Stimulated activated CD8-positive, alpha-beta memory T cell treated with anti-CD3 and anti-CD28 coated beads, Interleukin-12 subunit alpha, Interleukin-12 subunit beta, amount 100 ng/mL, for 1 hour (primary cell): ENCODE measurements around the gene CTR9.

ENCODE experiments used
- DNase-seq: peaks from one replicate; pipeline ENCODE4 v3.0.0-alpha.2; 2020; ENCODE audit warnings: low read depth

CTR9 gene

DNA sequence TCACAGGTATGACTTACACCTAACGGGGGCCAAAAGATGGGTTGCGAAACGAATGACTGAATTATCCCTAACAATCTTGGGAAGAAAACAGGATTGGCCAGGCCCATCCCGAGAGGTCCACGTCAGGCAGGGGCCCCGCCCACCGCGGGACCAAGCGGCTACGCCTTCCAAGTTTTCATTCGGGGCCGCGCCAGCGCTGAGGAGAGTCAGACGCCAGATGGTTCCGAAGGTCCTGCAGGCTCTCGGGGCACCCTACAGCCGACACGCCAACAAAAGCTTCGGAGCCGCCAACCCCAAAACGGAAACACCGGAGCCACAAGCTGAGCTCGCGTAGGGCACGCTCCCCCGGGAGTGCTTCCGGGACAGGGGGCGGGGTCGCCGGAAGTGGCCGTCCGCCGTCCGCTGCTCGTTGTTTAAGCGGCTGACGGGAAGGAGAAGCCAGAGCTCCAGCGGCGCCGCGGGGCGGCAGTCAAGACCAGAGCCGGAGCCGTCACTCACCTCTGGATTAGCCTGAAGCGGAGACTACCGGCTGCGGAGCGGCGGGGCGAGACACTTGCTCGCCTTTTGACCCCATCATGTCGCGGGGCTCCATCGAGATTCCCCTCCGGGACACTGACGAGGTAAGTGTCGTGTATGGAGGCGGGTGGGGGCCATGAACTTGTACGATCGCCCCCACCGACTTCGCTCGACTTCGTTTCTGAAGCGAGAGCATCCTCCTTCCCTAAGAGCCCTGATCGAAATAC, at the start of gene CTR9:
Gene CTR9 (plus strand): TSS at position 409 of the 743 bp plus-strand sequence. CDS start 167 bp downstream, at position 576.
- DNase-seq, result peak; percentile 83

DNA sequence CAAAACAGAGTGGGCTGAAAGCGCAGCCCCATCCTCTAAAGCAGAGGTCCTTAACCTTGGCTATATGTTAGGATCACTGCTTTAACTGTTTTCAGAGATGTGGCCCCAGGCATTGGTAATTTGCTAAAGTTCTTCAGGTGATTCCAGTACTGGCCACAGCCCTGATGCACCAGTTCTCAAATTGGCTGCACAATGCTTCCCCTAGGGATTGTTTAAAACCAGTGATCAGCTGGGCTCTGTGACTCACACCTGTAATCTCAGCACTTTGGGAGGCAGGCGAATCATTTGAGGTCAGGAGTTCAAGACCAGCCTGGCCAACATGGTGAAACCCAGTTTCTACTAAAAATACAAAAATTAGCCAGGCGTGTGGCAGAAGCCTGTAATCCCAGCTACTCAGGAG, 49.1 kb upstream of the CTR9 start:
- DNase-seq, result no peak

DNA sequence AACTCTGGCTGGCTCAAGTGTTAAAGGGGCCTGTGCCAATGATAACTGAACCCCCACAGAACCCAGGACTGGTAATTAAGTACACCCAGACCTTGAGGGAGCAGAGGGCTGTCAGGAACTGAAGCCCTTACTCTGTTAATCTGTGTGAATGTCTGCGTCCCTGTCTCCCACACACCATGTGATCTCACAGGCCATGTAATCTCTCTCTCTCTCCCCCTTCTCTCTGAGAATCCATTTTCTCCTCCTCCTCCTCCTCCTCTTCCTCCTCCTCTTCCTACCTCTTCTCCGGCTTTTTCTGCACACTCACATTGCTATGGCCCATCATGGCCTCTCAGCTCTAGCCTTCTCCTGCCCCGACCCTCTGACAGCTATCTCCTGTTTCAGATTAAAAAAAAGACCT, 42.9 kb upstream of the CTR9 start:
- no peak for DNase-seq

DNA sequence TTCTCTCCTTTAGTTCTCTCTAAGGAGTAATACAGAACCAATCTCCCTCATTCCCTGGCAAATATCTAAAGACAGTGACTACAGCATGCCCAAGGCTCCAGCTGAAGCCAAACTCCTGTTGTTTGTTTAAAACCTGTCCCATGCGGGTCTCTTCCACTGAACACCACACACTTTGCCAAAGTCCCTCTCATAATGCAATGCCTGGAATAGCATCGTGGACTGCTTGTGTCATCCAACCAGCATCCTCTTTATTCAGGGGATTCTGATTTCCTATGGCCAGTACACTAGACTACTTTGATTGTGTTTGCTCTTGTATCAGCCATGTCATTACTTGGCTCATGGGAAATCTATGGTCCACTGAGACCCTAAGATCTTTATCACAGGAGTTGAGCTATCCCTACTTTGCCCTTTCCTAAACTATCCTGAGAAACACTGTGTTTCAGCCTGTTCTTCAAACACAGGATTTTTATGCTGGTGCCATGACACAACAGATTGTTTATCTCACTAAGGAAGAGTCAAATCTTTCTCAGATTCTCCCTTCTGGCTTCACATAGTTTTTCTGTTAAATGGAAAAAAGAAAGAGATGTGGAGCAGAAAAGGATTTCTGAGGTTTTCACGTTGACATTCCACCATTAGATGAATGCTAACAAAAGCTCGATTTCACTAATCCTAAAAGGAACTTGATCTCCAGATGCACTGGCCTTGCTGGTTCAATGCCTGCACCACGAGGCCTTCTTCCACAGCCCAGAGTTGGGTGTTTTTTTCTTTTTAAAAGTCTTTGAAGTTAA, 41.6 kb upstream of the CTR9 start:
- DNase-seq, result no peak

DNA sequence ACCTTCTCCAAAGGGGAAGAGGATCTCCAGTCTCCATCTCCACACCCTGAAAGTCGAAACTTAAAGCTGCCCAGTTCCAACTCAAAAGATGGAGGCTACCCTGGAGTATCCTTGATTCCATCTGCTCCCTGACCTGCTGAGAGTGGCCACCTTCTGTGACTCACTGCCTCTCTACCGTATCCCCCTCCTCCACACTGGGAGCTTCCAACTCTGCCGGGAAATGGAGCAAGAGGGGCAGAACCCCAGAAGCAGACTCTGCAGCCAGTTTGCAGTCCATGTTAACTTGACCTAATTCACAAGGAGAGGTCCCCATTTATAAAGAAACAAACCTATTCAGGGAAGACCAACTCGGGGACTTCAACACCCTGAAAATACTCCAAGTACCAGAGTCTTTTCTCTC, 35.5 kb upstream of the CTR9 start:
- no peak for DNase-seq

DNA sequence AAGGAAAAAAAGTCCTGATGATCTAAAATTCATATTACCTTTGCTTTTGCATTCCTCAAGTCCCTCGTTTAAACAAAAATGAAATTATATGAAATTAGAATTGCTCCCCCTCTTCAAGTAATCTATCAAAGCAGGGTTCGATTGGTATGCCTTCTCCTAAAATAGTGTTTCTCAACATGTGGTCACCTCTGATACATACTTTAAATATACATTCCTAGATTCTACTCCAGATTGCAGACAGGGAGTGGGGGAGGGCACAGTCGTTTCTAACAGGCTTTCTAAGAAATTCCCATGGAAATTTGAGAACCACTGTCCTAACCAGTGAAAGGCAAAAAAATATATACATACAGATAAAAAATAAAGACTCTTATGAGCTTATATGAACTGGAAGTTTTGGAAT, 34.9 kb upstream of the CTR9 start:
- no peak for DNase-seq

DNA sequence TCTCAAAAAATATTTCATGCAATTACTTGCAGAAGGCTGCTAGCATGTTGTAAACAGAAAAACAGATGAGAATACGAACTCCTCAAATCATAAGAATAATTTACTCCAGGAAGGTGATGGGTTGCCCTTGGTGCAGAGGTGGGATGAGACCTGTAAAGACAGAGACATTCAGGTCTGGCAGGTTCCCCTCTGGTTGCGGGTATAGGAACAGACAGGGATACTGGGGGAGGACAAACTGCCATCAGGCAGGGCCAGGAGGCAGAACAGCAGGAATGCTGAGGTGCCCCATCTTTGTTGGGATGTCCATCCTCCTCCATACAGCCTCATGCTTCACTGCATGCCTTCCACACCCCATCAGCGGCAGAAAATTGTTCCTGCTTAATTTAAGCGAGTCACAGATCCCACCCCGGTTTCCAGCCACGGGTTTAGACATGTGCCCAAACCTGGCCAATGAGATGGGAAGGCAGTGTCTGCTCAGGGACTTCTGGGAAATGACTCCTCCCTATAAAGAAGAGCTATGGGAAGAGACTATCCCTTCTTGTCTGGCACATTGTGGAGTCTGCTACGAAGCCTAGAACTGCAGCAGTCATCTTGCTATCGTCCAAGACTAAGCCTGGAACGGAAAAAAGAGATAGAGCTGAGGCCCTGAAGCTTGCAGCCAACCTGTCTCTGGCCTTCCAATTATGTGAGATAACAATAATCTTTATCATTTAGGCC, 34.3 kb upstream of the CTR9 start:
- no peak for DNase-seq

DNA sequence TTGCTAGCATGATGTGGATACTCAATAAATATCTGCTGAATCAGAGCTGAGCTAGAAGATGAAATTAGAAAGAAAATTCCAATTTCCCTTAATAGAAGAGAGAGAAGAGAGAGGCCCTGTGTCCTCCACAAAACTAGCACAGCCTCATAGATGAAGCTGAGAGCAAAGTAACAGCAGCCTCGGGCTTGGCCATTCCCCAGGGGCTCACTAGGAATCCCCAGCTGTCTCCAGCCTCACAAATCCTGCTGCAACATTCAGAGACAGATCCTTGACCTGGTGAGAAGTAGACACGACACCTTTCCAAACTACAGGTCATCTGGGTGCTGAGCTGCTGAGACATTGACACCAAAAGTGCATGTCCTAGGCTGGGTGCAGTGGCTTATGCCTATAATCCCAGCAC, 31.4 kb upstream of the CTR9 start:
- no peak for DNase-seq

DNA sequence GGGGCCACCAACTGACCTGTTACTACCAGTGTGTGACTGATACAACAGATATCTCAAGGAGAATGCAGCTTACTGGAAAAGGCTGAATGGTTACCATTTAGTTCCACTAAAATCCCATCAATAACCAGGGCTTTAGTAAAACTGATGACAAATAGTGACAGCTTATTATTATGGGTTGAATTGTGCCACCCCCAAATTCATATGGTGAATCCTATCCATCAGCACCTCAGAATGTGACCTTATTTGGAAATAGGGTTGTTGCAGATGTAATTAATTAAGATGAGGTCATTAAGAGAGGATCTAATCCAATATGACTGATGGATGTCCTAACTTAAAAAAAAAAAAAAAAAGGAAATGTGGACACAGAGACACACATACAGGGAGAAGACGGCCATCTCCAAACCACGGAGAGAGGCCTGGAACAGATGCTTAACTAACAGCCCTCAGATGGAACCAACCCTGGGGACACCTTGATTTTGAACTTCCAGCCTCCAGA, 30.1 kb upstream of the CTR9 start:
- no peak for DNase-seq

DNA sequence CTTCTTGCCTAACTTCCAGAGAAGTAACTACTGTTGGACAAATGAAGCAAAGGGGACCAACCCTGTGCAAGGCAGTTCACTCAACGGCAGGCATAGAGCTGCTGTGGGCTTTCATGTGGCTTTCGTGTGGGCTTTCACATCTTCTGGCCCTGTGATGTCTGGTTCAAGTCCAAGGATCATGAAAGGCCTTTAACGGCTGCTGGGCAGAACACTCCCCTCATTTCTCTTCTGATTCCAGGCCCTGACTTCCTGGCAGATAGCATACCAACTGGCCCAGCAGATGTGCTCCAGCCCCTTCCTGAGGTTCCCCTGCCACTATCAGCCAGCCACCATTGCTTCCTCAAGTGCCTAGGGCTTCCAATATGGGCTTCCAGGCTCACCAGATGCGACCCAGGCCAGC, 28.7 kb upstream of the CTR9 start:
- DNase-seq, result no peak

DNA sequence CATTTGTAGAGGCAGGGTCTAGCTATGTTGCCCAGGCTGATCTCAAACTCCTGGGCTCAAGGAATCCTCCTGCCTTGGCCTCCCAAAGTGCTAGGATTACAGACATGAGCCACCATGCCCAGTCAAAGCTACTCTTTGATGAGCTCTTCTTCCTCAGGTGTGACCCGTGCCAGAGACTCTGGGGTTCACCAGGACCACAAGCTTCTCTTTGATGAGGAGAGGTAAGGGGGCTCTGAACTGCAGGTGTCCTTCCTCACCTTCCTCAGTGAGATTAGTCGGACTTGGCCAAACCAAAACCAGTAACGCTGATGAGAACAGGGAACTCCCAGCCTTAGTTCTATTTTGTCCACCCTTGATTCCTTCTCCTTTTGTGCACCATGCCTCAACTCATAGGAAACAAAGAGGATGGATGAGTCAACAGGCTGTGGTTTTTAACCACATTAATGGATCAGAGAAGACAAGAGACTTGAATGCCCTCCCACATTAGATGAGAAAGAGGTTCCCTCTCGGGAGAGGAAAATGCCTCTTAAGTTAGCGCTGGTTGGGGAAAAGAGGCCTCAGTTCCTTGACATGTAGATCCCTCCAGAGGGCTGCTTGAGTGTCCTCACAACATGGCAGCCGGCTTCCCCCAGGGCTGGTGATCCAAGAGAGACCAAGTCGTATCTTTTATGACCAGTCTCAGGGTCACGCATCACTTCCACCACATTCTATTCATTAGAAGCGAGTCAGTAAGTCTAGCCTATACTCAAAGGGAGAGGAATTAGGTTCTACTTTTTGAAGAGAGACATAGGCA, 25.7 kb upstream of the CTR9 start:
- DNase-seq, result no peak

DNA sequence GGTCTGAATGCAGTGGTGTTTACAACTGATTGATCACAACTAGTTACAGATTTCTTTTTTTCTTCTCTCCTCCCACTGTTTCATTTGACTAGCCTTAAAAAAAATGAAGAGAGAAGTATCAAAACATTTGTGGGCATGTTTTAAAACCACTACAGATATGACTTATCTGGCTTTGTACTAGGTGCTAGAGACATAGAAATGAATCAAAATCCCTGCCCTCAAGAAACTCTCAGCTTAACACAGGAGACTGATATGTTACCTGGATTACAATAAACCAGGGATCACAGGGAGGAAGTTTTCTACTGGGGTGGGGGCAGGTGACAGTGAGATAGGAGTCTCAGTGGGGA, 25.2 kb upstream of the CTR9 start:
- no peak for DNase-seq

DNA sequence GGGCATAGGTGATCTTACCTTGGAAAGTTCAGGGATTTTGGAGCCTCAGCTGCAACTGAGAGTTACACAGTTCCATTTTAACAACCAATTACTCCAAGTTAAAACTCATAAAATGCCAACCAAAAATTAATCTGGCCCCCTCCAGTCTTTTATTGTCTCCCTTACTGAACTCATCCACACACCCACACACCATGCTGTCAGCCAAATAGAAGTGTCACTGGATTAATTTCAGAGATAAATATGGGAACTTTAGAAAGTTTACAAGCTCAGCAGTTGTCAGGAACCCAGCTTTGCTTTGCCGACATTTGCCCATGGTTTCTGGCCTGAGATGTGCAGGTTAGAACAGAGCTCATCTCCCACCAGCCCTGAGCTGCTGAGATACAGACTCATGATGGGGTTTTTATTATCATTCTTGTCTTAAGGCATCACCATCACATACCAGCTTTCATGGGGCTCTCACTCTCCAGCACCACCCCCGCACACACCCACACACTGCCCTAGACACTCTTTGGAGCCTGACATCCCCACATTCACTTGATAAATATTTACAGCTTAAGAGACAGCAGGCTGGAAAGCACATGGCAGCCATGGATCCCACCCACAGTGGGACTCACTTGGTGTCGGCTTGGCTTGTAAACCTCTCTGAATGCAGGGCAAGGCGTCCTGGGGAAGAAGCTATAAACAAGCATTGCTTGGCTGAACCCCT, 23.7 kb upstream of the CTR9 start:
- DNase-seq, result no peak

DNA sequence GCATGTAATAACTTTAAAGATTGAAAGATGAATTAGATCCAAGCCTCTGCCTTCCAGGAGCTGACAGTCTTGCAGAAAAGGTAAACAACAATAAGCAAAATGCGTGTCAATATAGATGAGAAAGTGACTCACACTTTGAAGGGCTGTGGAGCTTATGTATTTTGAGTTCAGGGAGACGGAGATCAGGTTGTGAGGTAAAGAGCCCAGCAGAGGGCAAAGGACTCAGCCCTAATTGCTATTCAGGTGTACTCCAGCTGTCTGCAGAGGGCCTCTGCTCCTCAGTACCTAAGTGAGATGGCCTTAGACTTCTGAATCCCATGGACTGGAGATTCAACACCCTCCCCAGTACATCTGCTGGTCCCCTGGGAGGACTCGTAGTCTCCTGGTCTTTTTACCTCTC, 22.9 kb upstream of the CTR9 start:
- DNase-seq, result no peak

DNA sequence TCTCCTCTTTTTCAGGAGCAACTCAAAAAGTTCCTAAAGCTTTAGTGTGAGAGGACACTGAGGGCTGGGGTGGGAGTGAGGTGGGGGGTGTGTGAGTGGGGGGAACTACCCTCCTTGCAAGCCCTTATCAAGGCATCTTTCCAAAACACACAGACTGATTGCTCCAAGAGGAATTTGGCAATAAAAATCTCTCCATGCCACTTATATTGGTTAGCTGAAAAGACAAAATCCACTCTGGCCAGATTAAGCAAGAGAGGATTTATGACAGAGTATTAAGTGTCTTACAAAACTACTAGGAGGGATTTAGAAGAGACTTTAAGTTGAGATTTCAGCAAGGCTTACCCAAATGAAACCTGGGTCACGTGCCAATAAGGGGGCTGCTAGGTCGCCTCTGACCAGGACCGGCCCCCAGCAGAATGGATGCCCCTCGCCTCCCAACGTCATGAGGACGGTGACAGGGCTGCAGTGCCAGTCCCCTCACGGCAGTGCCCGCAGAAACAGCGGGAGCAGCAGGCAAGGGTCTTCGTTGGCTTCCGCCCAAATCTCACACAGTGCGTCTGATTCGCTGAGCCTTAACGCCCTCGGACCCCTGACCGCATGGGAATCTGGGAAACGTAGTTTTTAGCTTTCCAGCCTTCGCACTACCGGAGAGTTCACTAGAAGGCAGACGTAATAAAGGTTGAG, 22.1 kb upstream of the CTR9 start:
- no peak for DNase-seq

DNA sequence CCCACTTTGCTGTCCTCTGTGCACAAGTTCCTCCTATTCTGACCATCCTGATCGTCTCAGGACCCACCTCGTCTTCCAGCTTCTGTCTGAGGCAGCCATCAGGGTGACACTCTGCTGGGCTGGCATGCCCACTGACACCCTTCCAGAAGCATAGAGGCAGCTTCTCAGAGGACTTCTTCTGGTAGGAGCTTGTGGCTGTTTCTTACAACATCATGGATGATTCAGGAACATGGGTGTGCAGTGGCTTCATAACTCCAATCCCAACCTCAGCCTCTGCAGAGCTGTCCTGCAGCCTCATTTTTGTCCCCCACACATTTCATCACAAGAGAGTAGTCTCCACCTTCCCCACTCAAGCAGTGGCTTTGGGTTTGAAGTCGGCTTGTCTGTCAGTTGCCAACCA, 20.9 kb upstream of the CTR9 start:
- no peak for DNase-seq

DNA sequence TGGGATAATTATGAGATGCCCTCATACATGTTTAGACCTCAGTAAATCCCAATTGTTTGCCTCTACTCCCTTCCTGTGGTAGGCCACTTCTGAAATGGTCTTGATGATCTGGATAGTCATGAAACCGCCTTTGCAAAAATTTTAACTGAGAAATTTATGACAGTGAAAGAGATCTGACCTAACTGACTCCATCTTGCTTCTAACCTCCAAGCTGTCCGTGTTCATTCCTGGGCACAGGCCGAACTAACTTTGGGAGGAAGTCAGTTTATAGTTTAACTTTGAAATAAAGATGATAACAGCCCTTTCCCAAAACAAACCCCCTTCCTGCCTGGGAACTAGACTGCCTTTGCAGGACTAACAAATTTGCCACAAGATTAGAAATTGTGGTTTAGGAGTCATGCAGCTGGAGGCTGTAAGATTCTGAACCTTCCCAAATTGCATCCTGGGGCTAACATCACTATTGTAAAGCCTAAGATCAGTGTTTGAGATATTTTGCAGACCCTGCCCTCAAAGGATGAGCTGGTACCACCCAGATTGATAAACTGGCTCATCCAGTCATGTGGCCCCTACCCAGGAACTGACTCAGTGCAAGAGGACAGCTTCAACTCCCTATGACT, 19.9 kb upstream of the CTR9 start:
- DNase-seq, result no peak

DNA sequence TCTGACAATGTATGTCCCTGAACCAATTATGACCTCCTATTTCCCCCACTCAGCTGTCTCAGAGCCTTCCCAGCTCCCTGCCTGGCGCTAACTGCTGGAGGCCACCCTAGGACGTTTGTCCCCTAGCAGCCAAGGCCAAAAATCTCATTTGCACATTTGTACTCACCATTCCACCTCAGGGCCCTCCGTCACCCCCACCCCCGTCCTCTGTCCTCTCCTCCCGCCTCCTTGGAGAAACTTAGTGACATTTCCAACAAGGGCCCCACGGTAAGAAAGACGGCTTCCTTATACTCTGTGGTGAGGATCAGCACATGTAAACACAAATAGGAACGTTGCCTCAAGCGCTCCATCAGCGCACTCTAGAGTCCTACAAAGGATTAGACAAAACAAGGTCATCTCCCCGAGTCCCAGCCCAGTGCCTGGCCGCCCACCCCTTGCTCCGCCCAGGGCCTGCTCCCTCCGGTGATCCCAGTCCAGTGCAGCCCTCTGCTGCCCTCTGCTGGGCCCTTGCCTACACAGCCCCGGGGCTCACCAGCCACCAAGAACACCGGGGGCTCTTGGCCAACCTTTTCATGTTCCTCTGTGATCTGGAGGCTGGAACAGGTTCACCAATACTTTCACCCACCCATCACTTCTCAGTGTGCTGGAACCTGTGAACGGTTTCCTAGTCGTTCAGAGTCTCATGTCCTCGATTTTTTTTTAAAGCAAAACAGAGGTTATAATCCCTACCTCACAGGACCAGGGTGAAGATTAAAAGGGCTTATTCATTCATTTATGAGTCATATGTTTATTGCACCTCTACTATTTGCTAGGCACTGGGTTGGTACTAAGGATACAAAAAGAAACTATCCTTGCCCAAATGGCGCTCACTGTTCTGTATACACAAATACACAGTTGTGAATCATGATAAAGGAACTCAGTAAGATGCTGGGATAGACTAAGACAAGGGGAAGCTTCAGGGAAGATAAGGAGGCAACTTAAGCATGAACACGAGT, 15.3 kb upstream of the CTR9 start:
- DNase-seq, result peak; percentile 73
